GM11168 (cell line): ENCODE data around the gene FGF18.

Source experiments
- in situ Hi-C: fragments of 300-500 bp; cut with MboI; formaldehyde crosslinking; loops from one replicate; pipeline ENCODE4 v1.12.0; 2022; ENCODE audit warnings: low sequenced_read_pairs; ENCODE audit not compliant: unreplicated experiment

FGF18 gene

GRCh38 chr5:171462928-171463861 lies 43.7 kb downstream of the FGF18 start:
- in situ Hi-C loops: no loop called here

GRCh38 chr5:171463862-171464229 lies 44.4 kb downstream of the FGF18 start:
- in situ Hi-C loops: no loop called here

GRCh38 chr5:171464829-171465228 lies 45.4 kb downstream of the FGF18 start:
- in situ Hi-C loops: no loop called here

- in situ Hi-C loops: no loop called here
These were observed 47.7 kb downstream of the FGF18 start for GRCh38 chr5:171467107-171467506.

GRCh38 chr5:171469326-171469725 lies 49.9 kb downstream of the FGF18 start:
- in situ Hi-C loops: no loop called here

GRCh38 chr5:171470420-171470819 lies 51.0 kb downstream of the FGF18 start:
- in situ Hi-C loops: no loop called here

- in situ Hi-C loops: no loop called here
These were observed 54.9 kb downstream of the FGF18 start for GRCh38 chr5:171474230-171474813.

- in situ Hi-C loops: loop anchor here (25.0 kb wide), 1 partner anchor 562 kb away; no protein-coding TSS in a partner anchor
These were observed 56.1 kb downstream of the FGF18 start for GRCh38 chr5:171475596-171475995.

- in situ Hi-C loops: loop anchor here (25.0 kb wide), 1 partner anchor 561 kb away; no protein-coding TSS in a partner anchor
These were observed 57.3 kb downstream of the FGF18 start for GRCh38 chr5:171476701-171477100.

- in situ Hi-C loops: loop anchor here (25.0 kb wide), 1 partner anchor 560 kb away; no protein-coding TSS in a partner anchor
These were observed 57.7 kb downstream of the FGF18 start for GRCh38 chr5:171477101-171477500.

GRCh38 chr5:171477666-171478065 lies 58.2 kb downstream of the FGF18 start:
- in situ Hi-C loops: loop anchor here (25.0 kb wide), 1 partner anchor 560 kb away; no protein-coding TSS in a partner anchor

- in situ Hi-C loops: loop anchor here (25.0 kb wide), 1 partner anchor 558 kb away; no protein-coding TSS in a partner anchor
These were observed 59.7 kb downstream of the FGF18 start for GRCh38 chr5:171478946-171479775.

GRCh38 chr5:171479776-171480125 lies 60.3 kb downstream of the FGF18 start:
- in situ Hi-C loops: loop anchor here (25.0 kb wide), 1 partner anchor 558 kb away; no protein-coding TSS in a partner anchor

GRCh38 chr5:171480239-171480638 lies 60.8 kb downstream of the FGF18 start:
- in situ Hi-C loops: loop anchor here (25.0 kb wide), 1 partner anchor 557 kb away; no protein-coding TSS in a partner anchor

GRCh38 chr5:171481571-171482433 lies 62.4 kb downstream of the FGF18 start:
- in situ Hi-C loops: loop anchor here (25.0 kb wide), 1 partner anchor 555 kb away; no protein-coding TSS in a partner anchor

- in situ Hi-C loops: loop anchor here (25.0 kb wide), 1 partner anchor 555 kb away; no protein-coding TSS in a partner anchor
These were observed 62.9 kb downstream of the FGF18 start for GRCh38 chr5:171482434-171482730.

GRCh38 chr5:171483551-171484135 lies 64.2 kb downstream of the FGF18 start:
- in situ Hi-C loops: loop anchor here (25.0 kb wide), 1 partner anchor 554 kb away; no protein-coding TSS in a partner anchor

- in situ Hi-C loops: loop anchor here (25.0 kb wide), 1 partner anchor 553 kb away; no protein-coding TSS in a partner anchor
These were observed 65.0 kb downstream of the FGF18 start for GRCh38 chr5:171484460-171484899.

- in situ Hi-C loops: loop anchor here (25.0 kb wide), 1 partner anchor 552 kb away; no protein-coding TSS in a partner anchor
These were observed 66.2 kb downstream of the FGF18 start for GRCh38 chr5:171485668-171486067.
